Neural cell (in vitro differentiated cells): ENCODE measurements around the gene AQP12A.

Experiments used
- CTCF ChIP-seq: fragments of 450-650 bp; IDR thresholded peaks from 2 replicates; pipeline ENCODE4 v1.5.1; 2014; ENCODE audit warnings: antibody characterized with exemption, mild to moderate bottlenecking, moderate library complexity; ENCODE audit not compliant: poor library complexity, severe bottlenecking
- EZH2 ChIP-seq: fragments of 200-600, 300-800 bp; shearing (Covaris generic), sonication (generic); IDR thresholded peaks from 2 replicates; pipeline ENCODE4 v1.6.1; 2014; ENCODE audit warnings: antibody characterized with exemption, low read length, borderline replicate concordance, mild to moderate bottlenecking; ENCODE audit not compliant: insufficient read depth, poor library complexity, severe bottlenecking

- TF ChIP-seq EZH2 (no peak), CTCF (no peak)
Measured at GRCh38 chr2:240703417-240704341, 12.0 kb downstream of the AQP12A start.
